ENCODE data around the gene B2M. TPM values are rescaled to one million over a fixed set of nuclear protein-coding genes. Genes with fewer than 3 reads are reported as not detected.
"Not testable (repeated sequence)": the region's sequence is repeated elsewhere in the genome, so short reads cannot be mapped to it uniquely, and the experiment has no call there.

B2M gene
- total RNA-seq, 1 experiment from 2014 or later, result 792 TPM

DNA sequence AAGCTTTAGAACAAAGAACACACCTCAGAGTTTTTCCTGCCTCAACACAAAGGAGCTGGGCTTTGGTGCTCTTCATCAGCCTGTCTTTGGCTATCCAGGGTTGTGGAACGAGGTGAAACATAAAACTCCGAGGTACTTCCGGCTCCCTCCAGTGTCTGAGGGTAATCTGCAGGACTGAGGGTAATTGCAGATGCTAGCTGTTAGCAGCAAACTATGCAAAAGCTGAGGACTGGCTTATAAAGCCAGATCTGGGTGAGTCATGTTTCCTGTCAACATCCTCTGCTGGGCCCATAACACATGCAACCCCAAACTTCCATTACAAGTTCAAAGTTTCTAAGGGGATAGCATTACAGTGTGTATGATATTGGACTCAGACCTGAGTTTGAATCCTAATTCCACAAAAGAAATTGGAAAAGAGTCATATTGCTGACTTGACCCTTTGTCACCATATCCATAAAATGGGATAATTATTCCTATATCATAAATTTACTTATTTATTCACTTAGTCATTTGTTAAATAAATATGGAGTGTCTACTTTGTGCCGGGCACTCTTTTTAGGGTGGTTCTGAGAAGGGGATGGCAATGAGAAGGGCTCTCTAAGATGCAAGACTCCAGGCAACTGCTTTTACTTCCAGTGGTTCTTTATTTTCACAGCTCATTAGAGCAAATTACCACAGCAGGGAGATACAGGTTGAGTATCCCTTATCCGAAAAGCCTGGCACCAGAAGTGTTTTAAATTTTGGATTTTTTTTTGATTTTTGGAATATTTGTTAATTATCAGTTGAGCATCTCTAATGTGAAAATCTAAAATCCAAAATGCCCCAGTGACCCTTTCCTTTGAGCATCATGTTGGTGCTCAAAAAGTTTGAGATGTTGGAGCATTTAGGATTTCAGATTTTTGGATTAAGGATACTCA, 15.5 kb downstream of the B2M start:
- Histone ChIP-seq H3K4me3 (no peak overlapping the region), H3K9me3 (replicated peaks) (no peaks in the 10 kb centered on the region), H3K27me3 (no peaks in the 10 kb centered on the region), H3K4me1 (peaks cover 22% of the 10 kb centered on the region), H3K36me3 (no peaks in the 10 kb centered on the region), H3K27ac (peak overlapping the region; percentile 38)
- DNase-seq, result peak; percentile 68 to 82

DNA sequence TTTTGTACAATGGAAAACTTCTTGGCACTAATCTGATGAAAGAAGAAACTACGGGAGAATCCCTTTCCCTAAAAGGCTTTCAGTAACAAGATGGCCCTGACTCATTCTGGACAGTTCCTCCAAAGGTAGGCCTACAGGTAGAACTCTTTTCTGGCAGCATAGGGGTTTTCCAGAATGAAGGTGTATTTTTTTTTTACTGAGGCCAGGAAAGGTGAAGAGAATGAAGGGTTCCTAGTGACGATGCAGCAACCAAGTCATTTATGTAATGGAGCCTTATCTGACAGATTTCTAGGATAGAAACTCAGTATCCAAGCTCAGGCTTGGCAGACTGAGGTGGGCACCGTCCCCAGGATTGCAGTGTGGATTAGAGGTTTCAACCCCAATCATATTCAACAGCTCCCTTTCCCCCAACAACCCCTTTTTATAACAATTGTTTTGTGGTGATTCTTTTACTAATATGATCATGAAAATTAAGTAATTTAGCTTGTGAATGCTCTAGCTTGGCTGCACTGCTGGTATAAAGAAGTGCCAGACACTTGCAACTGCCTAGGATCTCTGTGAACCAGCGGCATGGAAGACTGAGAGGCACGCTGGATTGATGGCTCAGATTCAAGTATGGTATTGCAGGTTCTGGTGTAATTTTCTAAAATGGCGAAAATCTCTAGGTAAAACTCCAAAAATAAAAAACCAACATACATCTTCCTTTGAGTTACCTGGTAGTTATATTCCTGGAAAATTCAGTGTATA, 16.3 kb downstream of the B2M start:
- no peak for DNase-seq
- Histone ChIP-seq H3K36me3 (no peaks in the 10 kb centered on the region), H3K4me1 (peaks cover 22% of the 10 kb centered on the region), H3K4me3 (peak overlapping the region; percentile 73), H3K27ac (peak overlapping the region; percentile 67), H3K9me3 (replicated peaks) (no peaks in the 10 kb centered on the region), H3K27me3 (no peaks in the 10 kb centered on the region)

DNA sequence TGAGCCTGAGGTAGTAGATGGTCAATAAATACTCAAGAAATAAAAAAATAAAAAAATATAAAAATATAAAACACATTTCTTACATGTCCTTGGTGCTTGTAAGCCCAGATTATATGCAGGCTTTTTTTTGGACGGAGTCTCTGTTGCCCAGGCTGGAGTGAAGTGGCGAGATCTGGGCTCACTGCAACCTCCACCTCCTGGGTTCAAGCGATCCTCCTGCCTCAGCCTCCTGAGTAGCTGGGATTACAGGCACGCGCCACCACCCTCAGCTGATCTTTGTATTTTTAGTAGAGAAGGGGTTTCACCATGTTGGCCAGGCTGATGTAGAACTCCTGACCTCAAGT, 16.9 kb downstream of the B2M start:
- peak overlapping the region; percentile 73 for H3K4me3 ChIP-seq
- H3K36me3 ChIP-seq; DNase-seq; H3K27me3 ChIP-seq; H3K9me3 ChIP-seq (replicated peaks): not testable (repeated sequence)
- peaks cover 22% of the 10 kb centered on the region for H3K4me1 ChIP-seq
- H3K27ac ChIP-seq, result peak overlapping the region; percentile 67

DNA sequence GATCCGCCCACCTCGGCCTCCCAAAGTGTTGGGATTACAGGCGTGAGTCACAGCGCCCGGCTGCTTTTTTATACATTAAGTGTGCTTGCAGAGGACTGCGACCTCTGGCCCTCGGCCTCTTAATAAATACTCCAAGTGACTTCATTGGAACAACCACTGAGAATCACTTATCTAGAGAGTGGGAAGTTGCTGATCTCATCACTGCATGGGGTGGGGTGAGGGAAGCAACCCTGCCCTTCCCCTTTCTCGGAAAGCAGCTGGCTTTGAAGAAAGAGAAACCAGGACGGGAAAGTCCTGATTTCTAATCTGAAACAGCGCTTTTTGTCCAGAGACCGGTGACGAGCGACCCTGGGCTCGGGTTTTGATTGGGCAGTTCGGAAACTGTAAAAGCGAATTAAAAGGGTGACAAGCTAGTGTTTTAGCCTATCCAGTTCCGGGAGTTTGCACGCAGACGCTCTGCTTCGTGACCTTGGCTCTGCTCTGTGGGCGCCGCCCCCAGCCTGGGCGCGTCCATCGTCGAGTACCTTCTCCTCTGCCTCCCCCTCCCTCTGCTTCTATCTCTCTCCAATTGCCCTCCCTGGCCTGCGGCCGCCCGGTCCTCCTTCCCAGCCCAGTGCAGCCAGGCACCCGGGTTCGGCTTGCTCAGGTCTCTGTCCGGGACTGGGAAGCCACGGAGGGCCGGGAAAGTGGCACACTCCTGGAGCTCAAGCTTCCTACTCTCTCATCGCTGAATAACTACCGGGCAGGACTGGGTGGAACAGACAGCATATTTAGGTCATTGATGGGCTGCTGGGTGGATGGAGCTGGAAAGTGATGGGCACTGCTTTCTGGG, 17.5 kb downstream of the B2M start:
- Histone ChIP-seq H3K4me3 (peak overlapping the region; percentile 73), H3K9me3 (replicated peaks) (no peaks in the 10 kb centered on the region), H3K27me3 (no peaks in the 10 kb centered on the region), H3K36me3 (no peaks in the 10 kb centered on the region), H3K27ac (peak overlapping the region; percentile 67), H3K4me1 (peaks cover 22% of the 10 kb centered on the region)
- DNase-seq, result peak; percentile 94 to 98

DNA sequence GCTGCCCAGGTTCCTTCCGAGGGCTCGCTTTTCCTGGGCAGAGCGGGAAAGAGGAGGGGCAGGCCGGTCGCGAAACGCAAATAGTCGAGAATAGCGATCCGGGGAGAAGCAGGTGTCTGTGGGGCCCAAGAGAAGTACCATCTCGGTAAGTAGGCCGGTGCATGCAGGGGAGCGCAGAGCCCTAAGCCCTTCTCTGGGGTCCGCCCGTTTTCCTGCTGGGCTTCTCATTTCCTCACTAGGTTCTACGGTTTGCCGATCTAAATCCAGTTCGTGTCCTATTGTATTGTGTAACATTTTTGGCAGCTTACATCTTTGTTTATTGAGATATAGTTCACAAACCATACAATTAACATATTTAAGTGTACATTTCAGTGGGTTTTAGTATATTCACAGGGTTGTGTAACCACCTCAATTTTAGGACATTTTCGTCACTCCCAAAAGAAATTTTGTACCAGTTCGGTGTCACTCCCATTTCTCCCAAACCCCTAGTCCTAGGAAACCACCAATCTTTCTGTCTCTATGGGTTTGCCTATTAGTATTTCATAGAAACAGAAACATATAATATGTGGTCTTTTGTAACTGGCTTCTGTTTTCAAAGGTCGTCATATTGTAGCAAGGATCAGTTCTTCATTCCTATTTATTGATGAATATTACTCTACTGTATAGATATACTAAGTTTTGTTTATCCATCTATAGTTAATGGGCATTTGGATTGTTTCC, 18.3 kb downstream of the B2M start:
- H3K4me1 ChIP-seq, result peaks cover 22% of the 10 kb centered on the region
- no peaks in the 10 kb centered on the region for H3K27me3 ChIP-seq
- no peaks in the 10 kb centered on the region for H3K36me3 ChIP-seq
- peak in 1 of 2 experiments; percentile 57 for DNase-seq
- H3K4me3 ChIP-seq, result peak overlapping the region; percentile 73
- H3K9me3 ChIP-seq (replicated peaks), result no peaks in the 10 kb centered on the region
- H3K27ac ChIP-seq, result peak overlapping the region; percentile 67

DNA sequence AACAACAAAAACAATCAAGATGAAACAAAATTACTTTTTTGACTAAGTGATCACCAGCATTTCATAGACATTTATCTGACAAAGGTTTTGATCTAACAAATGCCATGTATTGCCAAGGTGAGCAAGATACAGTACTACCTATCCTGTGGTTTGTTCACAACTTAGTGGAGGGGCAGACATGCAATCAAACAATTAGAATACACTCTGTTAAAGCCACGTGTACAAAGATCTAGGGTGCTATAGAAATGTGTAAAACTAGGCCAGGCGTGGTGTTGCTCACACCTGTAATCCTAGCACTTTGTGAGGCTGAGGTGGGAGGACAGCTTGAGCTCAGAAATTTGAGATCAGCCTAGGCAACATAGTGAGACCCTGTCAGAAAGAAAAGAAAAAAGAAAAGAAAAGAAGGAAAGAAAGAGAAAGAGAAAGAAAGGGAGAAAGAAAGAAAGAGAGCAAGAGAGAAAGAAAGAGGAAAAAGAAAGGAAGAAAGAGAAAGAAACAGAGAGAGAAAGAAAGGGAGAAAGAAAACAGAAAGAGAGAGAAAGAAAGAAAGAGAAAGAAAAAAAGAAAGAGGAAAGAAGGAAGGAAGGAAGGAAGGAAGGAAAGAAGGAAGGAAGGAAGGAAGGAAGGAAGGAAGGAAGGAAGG, 23.6 kb downstream of the B2M start:
- H3K4me3 ChIP-seq, result no peak overlapping the region
- H3K36me3 ChIP-seq, result no peaks in the 10 kb centered on the region
- H3K4me1 ChIP-seq, result peaks cover 4% of the 10 kb centered on the region; the same call in 1 of the 2 replicates
- no peak for DNase-seq
- H3K27ac ChIP-seq, result no peak overlapping the region
- no peaks in the 10 kb centered on the region for H3K27me3 ChIP-seq
- H3K9me3 ChIP-seq (replicated peaks), result no peaks in the 10 kb centered on the region

DNA sequence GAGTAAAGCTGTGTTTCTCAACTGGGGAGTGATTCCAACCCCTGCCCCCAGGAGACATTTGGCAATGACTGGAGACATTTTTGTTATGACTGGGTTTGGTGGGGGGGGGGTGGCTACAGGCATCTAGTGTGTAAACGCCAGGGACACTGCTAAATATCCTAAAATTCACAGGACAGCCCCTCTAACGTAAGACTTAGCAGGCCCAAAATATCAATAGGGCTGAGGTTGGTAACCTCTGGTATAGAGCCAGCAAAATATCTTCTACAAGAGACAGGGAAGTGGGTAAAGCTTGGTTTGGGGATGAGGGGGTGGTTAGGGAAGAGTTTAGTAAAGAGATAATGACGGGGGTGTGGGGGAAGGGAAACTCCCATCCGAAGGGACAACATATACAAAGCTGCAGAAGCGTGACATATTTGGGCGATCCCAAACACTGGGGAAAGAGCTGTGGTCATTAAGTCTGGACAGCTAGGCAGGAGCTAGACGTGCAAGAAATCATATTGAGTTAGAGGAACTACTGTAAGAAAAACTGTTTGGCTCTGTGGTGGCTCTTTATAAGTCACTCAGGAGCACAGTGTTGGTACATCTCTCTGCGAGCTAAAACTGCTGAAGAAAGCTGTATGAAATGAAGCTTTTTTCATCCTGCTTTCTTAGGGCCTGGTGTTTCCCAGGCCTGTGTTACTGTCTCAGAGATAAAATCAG, 24.3 kb downstream of the B2M start:
- no peak for DNase-seq
- Histone ChIP-seq H3K4me1 (peaks cover 4% of the 10 kb centered on the region; the same call in 1 of the 2 replicates), H3K36me3 (no peaks in the 10 kb centered on the region), H3K27ac (no peak overlapping the region), H3K4me3 (no peak overlapping the region), H3K27me3 (no peaks in the 10 kb centered on the region), H3K9me3 (replicated peaks) (no peaks in the 10 kb centered on the region)

DNA sequence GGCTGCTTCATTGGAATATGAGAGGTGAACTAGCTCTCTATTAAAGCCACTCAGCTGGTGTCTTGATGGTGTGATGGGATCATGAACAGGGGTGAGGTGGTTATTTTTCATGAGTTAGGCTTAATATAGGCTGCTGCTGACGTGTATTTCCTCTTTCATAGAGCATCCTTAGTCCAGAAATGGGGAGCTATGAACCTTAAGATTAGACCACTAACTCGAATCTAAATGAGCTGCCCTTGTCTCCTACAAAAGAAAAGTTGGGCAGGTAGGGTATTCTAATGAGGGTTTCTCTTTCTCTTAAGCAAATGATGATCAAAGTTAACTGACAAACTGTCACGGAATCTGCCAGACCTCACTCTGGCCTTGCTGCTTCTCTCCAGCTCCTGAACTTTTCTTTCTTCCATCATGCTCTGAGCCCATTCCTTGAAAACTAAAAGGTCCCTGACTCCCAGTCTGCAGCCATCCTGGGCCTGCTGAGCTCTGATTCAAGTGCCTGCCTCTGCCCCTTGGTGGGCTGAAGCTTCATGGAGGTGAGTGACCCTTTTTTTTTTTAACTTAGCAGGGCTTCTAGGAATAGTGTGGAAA, 25.0 kb downstream of the B2M start, which contains the start of gene TRIM69:
Gene TRIM69 (plus strand): TSS at position 348 of the 585 bp plus-strand sequence. CDS start 177 bp downstream, at position 525.
- Histone ChIP-seq H3K36me3 (no peaks in the 10 kb centered on the region), H3K4me3 (no peak within 1 kb of the TSS), H3K27me3 (no peaks in the 10 kb centered on the region), H3K27ac (no peak within 1 kb of the TSS), H3K4me1 (peaks cover 4% of the 10 kb centered on the region; the same call in 1 of the 2 replicates), H3K9me3 (replicated peaks) (no peaks in the 10 kb centered on the region)
- DNase-seq, result no peak

DNA sequence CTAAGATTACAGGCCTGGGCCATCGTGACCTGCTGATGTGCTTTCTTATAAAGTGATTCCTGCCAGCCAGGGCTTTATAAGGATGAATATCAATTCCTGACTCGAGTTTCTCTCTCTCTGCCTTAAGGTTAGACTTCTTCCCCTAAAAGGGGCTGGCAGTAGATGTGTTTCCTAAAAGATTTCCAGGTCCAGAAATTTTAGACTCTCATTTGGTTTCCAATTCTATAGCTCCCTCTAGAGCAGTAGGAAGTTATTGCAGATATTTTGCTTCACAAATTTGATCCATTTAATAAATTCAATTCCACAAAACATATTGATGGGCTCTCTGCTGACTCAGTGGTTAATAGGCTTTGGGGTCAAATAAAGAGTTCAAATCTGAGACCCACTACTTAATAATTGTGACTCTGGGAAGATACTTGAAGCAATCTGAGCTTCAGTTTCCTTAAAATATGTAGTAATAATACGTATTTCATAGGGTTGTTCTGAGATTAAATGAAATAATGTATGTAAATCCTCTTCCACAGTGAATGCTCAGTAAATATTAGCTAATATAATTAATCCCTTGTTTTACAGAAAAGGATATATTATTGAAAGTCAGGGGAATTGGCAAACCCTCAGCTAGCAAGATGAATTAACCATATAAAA, 27.1 kb downstream of the B2M start:
- no peaks in the 10 kb centered on the region for H3K27me3 ChIP-seq
- peak in 1 of 2 experiments; percentile 76 for DNase-seq

DNA sequence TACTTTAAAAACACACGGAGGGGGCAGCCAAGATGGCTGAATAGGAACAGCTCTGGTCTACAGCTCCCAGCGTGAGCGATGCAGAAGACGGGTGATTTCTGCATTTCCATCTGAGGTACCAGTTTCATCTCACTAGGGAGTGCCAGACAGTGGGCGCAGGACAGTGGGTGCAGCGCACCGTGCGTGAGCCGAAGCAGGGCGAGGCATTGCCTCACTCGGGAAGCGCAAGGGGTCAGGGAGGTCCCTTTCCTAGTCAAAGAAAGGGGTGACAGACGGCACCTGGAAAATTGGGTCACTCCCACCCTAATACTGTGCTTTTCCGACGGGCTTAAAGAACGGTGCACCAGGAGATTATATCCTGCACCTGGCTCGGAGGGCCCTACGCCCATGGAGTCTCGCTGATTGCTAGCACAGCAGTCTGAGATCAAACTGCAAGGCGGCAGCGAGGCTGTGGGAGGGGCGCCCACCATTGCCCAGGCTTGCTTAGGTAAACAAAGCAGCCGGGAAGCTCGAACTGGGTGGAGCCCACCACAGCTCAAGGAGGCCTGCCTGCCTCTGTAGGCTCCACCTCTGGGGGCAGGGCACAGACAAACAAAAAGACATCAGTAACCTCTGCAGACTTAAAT, 28.0 kb downstream of the B2M start:
- not testable (repeated sequence) for H3K36me3 ChIP-seq; H3K4me1 ChIP-seq; H3K27me3 ChIP-seq; DNase-seq; H3K27ac ChIP-seq; H3K4me3 ChIP-seq; H3K9me3 ChIP-seq (replicated peaks)

More for the DNA sequence above, 27.1 kb downstream of the B2M start:
- Histone ChIP-seq H3K36me3 (no peaks in the 10 kb centered on the region), H3K4me3 (no peak overlapping the region), H3K9me3 (replicated peaks) (no peaks in the 10 kb centered on the region), H3K27ac (no peak overlapping the region), H3K4me1 (peaks cover 4% of the 10 kb centered on the region; the same call in 1 of the 2 replicates)

DNA sequence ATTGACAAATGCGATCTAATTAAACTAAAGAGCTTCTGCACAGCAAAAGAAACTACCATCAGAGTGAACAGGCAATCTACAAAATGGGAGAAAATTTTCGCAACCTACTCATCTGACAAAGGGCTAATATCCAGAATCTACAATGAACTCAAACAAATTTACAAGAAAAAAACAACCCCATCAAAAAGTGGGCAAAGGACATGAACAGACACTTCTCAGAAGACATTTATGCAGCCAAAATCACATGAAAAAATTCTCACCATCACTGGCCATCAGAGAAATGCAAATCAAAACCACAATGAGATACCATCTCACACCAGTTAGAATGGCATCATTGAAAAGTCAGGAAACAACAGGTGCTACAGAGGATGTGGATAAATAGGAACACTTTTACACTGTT, 32.1 kb downstream of the B2M start:
- H3K9me3 ChIP-seq (replicated peaks); H3K27me3 ChIP-seq; H3K36me3 ChIP-seq; H3K27ac ChIP-seq; H3K4me3 ChIP-seq; H3K4me1 ChIP-seq: not testable (repeated sequence)
- peak in 1 of 2 experiments; percentile 18 for DNase-seq

DNA sequence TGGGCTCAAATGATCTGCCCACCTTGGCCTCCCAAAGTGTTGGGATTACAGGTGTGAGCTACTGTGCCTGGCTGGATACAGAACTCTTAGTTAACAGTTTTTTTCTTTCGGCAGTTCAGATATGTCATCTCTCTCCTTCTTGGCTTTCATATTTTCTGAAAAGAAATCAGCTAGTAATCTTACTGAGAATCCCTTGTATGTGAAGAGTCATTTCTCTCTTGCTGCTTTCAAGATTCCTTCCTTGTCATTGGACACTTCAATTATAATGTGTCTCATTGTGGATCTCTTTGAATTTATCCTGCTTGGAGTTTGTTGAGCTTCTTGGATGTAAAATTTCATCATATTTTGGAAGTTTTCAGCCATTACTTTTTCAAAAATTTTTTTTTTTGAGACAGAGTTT, 42.0 kb downstream of the B2M start:
- Histone ChIP-seq H3K4me3 (no peak overlapping the region), H3K27ac (no peak overlapping the region), H3K27me3 (peaks cover 3% of the 10 kb centered on the region; the same call in 1 of the 2 replicates), H3K9me3 (replicated peaks) (peaks cover 9% of the 10 kb centered on the region; the same call in 1 of the 2 replicates), H3K36me3 (no peaks in the 10 kb centered on the region), H3K4me1 (no peaks in the 10 kb centered on the region)
- no peak for DNase-seq

Measured in SJCRH30 (cell line).